SK-N-DZ (cell line): Measurements from ENCODE around the gene PDIA2.

Experiments used
- DNase-seq: peaks from one replicate; pipeline ENCODE4 v3.0.0-alpha.2; 2015; ENCODE audit warnings: low spot score

PDIA2 gene

GRCh38 chr16:296806-297510 is 14.0 kb downstream of the PDIA2 start:
- DNase-seq, result no peak

- DNase-seq, result no peak
Observed at GRCh38 chr16:297832-298231, 14.9 kb downstream of the PDIA2 start.

- DNase-seq, result no peak
Observed at GRCh38 chr16:301235-301634, 18.3 kb downstream of the PDIA2 start.

GRCh38 chr16:301950-302349 is 19.0 kb downstream of the PDIA2 start:
- DNase-seq, result no peak

- DNase-seq, result no peak
Observed at GRCh38 chr16:303760-304505, 21.0 kb downstream of the PDIA2 start.

GRCh38 chr16:305916-306626 is 23.1 kb downstream of the PDIA2 start:
- no peak for DNase-seq

- DNase-seq, result no peak
Observed at GRCh38 chr16:306911-307370, 24.0 kb downstream of the PDIA2 start.

- no peak for DNase-seq
Observed at GRCh38 chr16:307691-308312, 24.8 kb downstream of the PDIA2 start.

GRCh38 chr16:309476-309875 is 26.5 kb downstream of the PDIA2 start:
- DNase-seq, result no peak

- no peak for DNase-seq
Observed at GRCh38 chr16:311725-312124, 28.8 kb downstream of the PDIA2 start.

- DNase-seq, result no peak
Observed at GRCh38 chr16:314351-314750, 31.4 kb downstream of the PDIA2 start.

- DNase-seq, result no peak
Observed at GRCh38 chr16:314795-315299, 31.9 kb downstream of the PDIA2 start.

- DNase-seq, result no peak
Observed at GRCh38 chr16:316741-317464, 33.9 kb downstream of the PDIA2 start.

GRCh38 chr16:317583-317982 is 34.6 kb downstream of the PDIA2 start:
- no peak for DNase-seq

- no peak for DNase-seq
Observed at GRCh38 chr16:318628-319027, 35.7 kb downstream of the PDIA2 start.

GRCh38 chr16:320206-320605 is 37.2 kb downstream of the PDIA2 start:
- no peak for DNase-seq

GRCh38 chr16:321532-321931 is 38.6 kb downstream of the PDIA2 start:
- no peak for DNase-seq

GRCh38 chr16:322476-323143 is 39.6 kb downstream of the PDIA2 start:
- DNase-seq, result no peak

- DNase-seq, result no peak
Observed at GRCh38 chr16:324201-324450, 41.2 kb downstream of the PDIA2 start.

- DNase-seq, result no peak
Observed at GRCh38 chr16:324451-325334, 41.7 kb downstream of the PDIA2 start.
